Uterus (tissue), 4 donors: ENCODE data around the gene RET. TPM values are rescaled to one million over a fixed set of nuclear protein-coding genes. Genes with fewer than 3 reads are reported as not detected.

ENCODE experiments used
- DNase-seq, 2 donors: peaks; one replicate each; pipeline ENCODE4 v3.0.0-alpha.2; 2019 to 2020
- H3K27ac ChIP-seq, 2 donors: fragments of 200-600 bp; sonication (generic); 1 replicate in 1 of 2; 2 replicates in 1 of 2; pipeline ENCODE4 v1.5.1; 2016 to 2018
- H3K27me3 ChIP-seq, 2 donors: fragments of 200-600 bp; sonication (generic); one replicate each; pipeline ENCODE4 v1.5.1; 2018 to 2019; ENCODE audit warnings: control low read depth in 1 of 2
- H3K36me3 ChIP-seq, 2 donors: fragments of 200-600 bp; sonication (generic); one replicate each; pipeline ENCODE4 v1.5.1; 2019; ENCODE audit warnings: control low read depth in 1 of 2
- H3K4me1 ChIP-seq, 2 donors: fragments of 200-600 bp; sonication (generic); one replicate each; pipeline ENCODE4 v1.5.1; 2018 to 2019; ENCODE audit warnings: control low read depth in 1 of 2
- H3K4me3 ChIP-seq, 2 donors: fragments of 200-600 bp; sonication (generic); 1 replicate in 1 of 2; 2 replicates in 1 of 2; pipeline ENCODE4 v1.5.1; 2018 to 2019; ENCODE audit warnings: mild to moderate bottlenecking in 1 of 2
- H3K9me3 ChIP-seq, 2 donors: fragments of 200-600 bp; sonication (generic); one replicate each; pipeline ENCODE4 v1.5.1; 2019; ENCODE audit warnings: control low read depth in 1 of 2
- CTCF ChIP-seq, 4 experiments: fragments of 200-600 bp in 2 of 4; fragments of 450-650 bp in 2 of 4; sonication (generic) in 2 of 4; IDR thresholded peaks; one replicate each; pipeline ENCODE4 v1.5.1; 2016 to 2019; ENCODE audit warnings: antibody characterized with exemption in 4 of 4, mild to moderate bottlenecking in 2 of 4, moderate library complexity in 1 of 4
- POLR2A ChIP-seq, 2 donors: fragments of 450-650 bp; IDR thresholded peaks; one replicate each; pipeline ENCODE4 v1.6.1; 2016; ENCODE audit warnings: antibody characterized with exemption in 2 of 2, mild to moderate bottlenecking in 1 of 2, moderate library complexity in 1 of 2
- intact Hi-C: fragments of 100-400 bp; cut with DNase I; formaldehyde crosslinking; loops from one replicate; pipeline ENCODE4 v1.15.1; 2023; ENCODE audit warnings: low total_unique reads
- total RNA-seq, 4 donors: library from RNA; depleted of rRNA in 3 of 4; stranded (reverse); fragments of >200 nt in 3 of 4; gene quantifications; one replicate each; pipeline versions ENCODE4 v1.1.0 to v1.2.4, GENCODE V29; 2014 to 2023
- donor health status: DM: yes; HTN: yes; CAD: no.

RET gene
- total RNA-seq, 4 donors from 2014 or later, result under 0.01 to 6.3 (median 1.0) TPM

- intact Hi-C loops, result no loop called here
- no peak for DNase-seq
Observed at GRCh38 chr10:43120929-43121314, 44.1 kb downstream of the RET start.

DNA sequence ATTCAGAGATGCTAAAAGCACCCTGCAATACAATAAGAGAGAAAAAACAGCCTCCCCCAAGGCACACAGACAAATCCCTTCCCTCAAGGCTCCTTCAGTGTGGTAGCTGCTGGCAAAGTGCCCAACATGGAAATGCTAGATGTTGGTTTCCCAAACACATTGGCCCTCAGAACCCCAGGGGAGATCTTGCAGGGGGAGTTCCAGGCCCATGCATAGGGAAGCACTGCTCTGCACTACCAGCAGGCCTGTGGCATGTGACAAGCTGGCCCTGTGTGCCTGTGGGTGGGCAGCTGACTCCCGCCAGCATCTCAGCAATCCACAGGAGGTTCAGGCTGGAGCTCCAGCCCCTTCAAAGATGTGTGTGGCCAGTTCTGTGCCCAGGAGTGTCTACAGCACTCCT lies 44.6 kb downstream of the RET start:
- Histone ChIP-seq H3K4me1 (no peaks in the 10 kb centered on the region), H3K27me3 (no peaks in the 10 kb centered on the region), H3K9me3 (no peaks in the 10 kb centered on the region), H3K27ac (no peak overlapping the region), H3K36me3 (no peaks in the 10 kb centered on the region), H3K4me3 (no peak overlapping the region)
- no peak for DNase-seq
- intact Hi-C loops, result no loop called here
- TF ChIP-seq CTCF (IDR thresholded peaks at IDR 0.05) (no peak), POLR2A (IDR thresholded peaks at IDR 0.05) (no peak)

More at GRCh38 chr10:43120929-43121314, 44.1 kb downstream of the RET start:
- H3K27ac ChIP-seq, result no peak overlapping the region
- TF ChIP-seq POLR2A (IDR thresholded peaks at IDR 0.05) (no peak), CTCF (IDR thresholded peaks at IDR 0.05) (no peak)
- H3K9me3 ChIP-seq, result no peaks in the 10 kb centered on the region
- no peak overlapping the region for H3K4me3 ChIP-seq
- H3K36me3 ChIP-seq, result no peaks in the 10 kb centered on the region
- H3K4me1 ChIP-seq, result no peaks in the 10 kb centered on the region
- no peaks in the 10 kb centered on the region for H3K27me3 ChIP-seq

- Histone ChIP-seq H3K4me3 (no peak overlapping the region), H3K27ac (no peak overlapping the region), H3K9me3 (no peaks in the 10 kb centered on the region), H3K27me3 (no peaks in the 10 kb centered on the region), H3K4me1 (no peaks in the 10 kb centered on the region), H3K36me3 (no peaks in the 10 kb centered on the region)
- TF ChIP-seq POLR2A (IDR thresholded peaks at IDR 0.05) (no peak), CTCF (IDR thresholded peaks at IDR 0.05) (no peak)
- intact Hi-C loops, result no loop called here
- DNase-seq, result no peak
Observed at GRCh38 chr10:43122096-43122495, 45.2 kb downstream of the RET start.

GRCh38 chr10:43122826-43123225 lies 46.0 kb downstream of the RET start:
- no peak for TF ChIP-seq POLR2A (IDR thresholded peaks at IDR 0.05)
- no peak for TF ChIP-seq CTCF (IDR thresholded peaks at IDR 0.05)
- intact Hi-C loops, result no loop called here
- H3K36me3 ChIP-seq, result no peaks in the 10 kb centered on the region
- H3K4me1 ChIP-seq, result no peaks in the 10 kb centered on the region
- H3K27ac ChIP-seq, result no peak overlapping the region
- H3K4me3 ChIP-seq, result no peak overlapping the region
- no peaks in the 10 kb centered on the region for H3K27me3 ChIP-seq
- H3K9me3 ChIP-seq, result no peaks in the 10 kb centered on the region
- no peak for DNase-seq

GRCh38 chr10:43123361-43124093 lies 46.7 kb downstream of the RET start:
- H3K9me3 ChIP-seq, result no peaks in the 10 kb centered on the region
- no peak overlapping the region for H3K27ac ChIP-seq
- TF ChIP-seq CTCF (IDR thresholded peaks at IDR 0.05) (no peak), POLR2A (IDR thresholded peaks at IDR 0.05) (no peak)
- no peak overlapping the region for H3K4me3 ChIP-seq
- H3K27me3 ChIP-seq, result no peaks in the 10 kb centered on the region
- no peak for DNase-seq
- intact Hi-C loops, result no loop called here
- no peaks in the 10 kb centered on the region for H3K36me3 ChIP-seq
- H3K4me1 ChIP-seq, result no peaks in the 10 kb centered on the region
